ENCODE results near the gene GABRR2.
A peak's percentile ranks its signal among the peaks of the same experiment; 100 is the strongest.
"Not testable (repeated sequence)": the region's sequence is repeated elsewhere in the genome, so short reads cannot be mapped to it uniquely, and the experiment has no call there.

Gene GABRR2

GRCh38 chr6:89323511-89323971 lies 8.4 kb upstream of the GABRR2 start:
- DNase-seq = no peak

GRCh38 chr6:89321131-89321970 lies 6.3 kb upstream of the GABRR2 start:
- DNase-seq = no peak

GRCh38 chr6:89320012-89320559 lies 5.0 kb upstream of the GABRR2 start:
- DNase-seq = no peak

GRCh38 chr6:89317067-89317466 lies 2.0 kb upstream of the GABRR2 start:
- no peak for DNase-seq

GRCh38 chr6:89314692-89315091 lies 407 bp downstream of the GABRR2 start:
- DNase-seq = no peak

- DNase-seq = no peak
Measured at GRCh38 chr6:89313006-89313405, 2.1 kb downstream of the GABRR2 start.

- no peak for DNase-seq
Measured at GRCh38 chr6:89311853-89312531, 3.1 kb downstream of the GABRR2 start.

- DNase-seq = no peak
Measured at GRCh38 chr6:89311530-89311852, 3.6 kb downstream of the GABRR2 start.

GRCh38 chr6:89310929-89311328 lies 4.2 kb downstream of the GABRR2 start:
- peak in 1 of 2 experiments; percentile 25 for DNase-seq

GRCh38 chr6:89308525-89309395 lies 6.3 kb downstream of the GABRR2 start:
- DNase-seq = no peak

- not testable (repeated sequence) for DNase-seq
Measured at GRCh38 chr6:89304517-89304916, 10.6 kb downstream of the GABRR2 start.

GRCh38 chr6:89302936-89303335 lies 12.2 kb downstream of the GABRR2 start:
- DNase-seq = no peak

GRCh38 chr6:89302195-89302770 lies 12.8 kb downstream of the GABRR2 start:
- no peak for DNase-seq

GRCh38 chr6:89301586-89302194 lies 13.4 kb downstream of the GABRR2 start:
- no peak for DNase-seq

GRCh38 chr6:89299466-89299850 lies 15.6 kb downstream of the GABRR2 start:
- DNase-seq = peak in 1 of 2 experiments; percentile 35

- DNase-seq = peak; percentile 68 to 74
Measured at GRCh38 chr6:89298680-89299465, 16.2 kb downstream of the GABRR2 start.

GRCh38 chr6:89297695-89298351 lies 17.3 kb downstream of the GABRR2 start:
- peak; percentile 94 to 99 for DNase-seq

- DNase-seq = no peak
Measured at GRCh38 chr6:89295981-89296380, 19.1 kb downstream of the GABRR2 start.

- not testable (repeated sequence) for DNase-seq
Measured at GRCh38 chr6:89295116-89295515, 20.0 kb downstream of the GABRR2 start.

- DNase-seq = no peak
Measured at GRCh38 chr6:89291256-89291819, 23.8 kb downstream of the GABRR2 start.

All from NCI-H524 (cell line).